ENCODE data around the gene RAE1. TPM values are rescaled to one million over a fixed set of nuclear protein-coding genes. Genes with fewer than 3 reads are reported as not detected.

The RAE1 gene
- total RNA-seq, 1 donor from 2014 or later = 15.3 TPM

- H3K36me3 ChIP-seq = peaks cover 61% of the 10 kb centered on the region
- intact Hi-C loops (cut with micrococcal nuclease) = no loop called here
- no peaks in the 10 kb centered on the region for H3K9me3 ChIP-seq (replicated peaks)
- H3K4me3 ChIP-seq = no peak overlapping the region
- no peaks in the 10 kb centered on the region for H3K27me3 ChIP-seq (ENCODE audit: low read depth)
- TF ChIP-seq CTCF (IDR thresholded peaks at IDR 0.05; ENCODE audit: borderline replicate concordance) = peak; percentile 35
- H3K4me1 ChIP-seq = peaks cover 63% of the 10 kb centered on the region
- H3K27ac ChIP-seq (replicated peaks) = peak overlapping the region; percentile 55
- no peak for DNase-seq
Measured at GRCh38 chr20:57407541-57407956, 56.5 kb downstream of the RAE1 start.

- peaks cover 55% of the 10 kb centered on the region for H3K36me3 ChIP-seq
- H3K27ac ChIP-seq (replicated peaks) = peak overlapping the region; percentile 55
Measured at GRCh38 chr20:57408131-57408530, 57.1 kb downstream of the RAE1 start.

GRCh38 chr20:57408536-57409233 is 57.6 kb downstream of the RAE1 start:
- intact Hi-C loops (cut with micrococcal nuclease) = no loop called here
- no peak for DNase-seq
- peaks cover 62% of the 10 kb centered on the region for H3K4me1 ChIP-seq
- H3K36me3 ChIP-seq = peaks cover 50% of the 10 kb centered on the region
- H3K27me3 ChIP-seq (ENCODE audit: low read depth) = no peaks in the 10 kb centered on the region
- no peak for TF ChIP-seq CTCF (IDR thresholded peaks at IDR 0.05; ENCODE audit: borderline replicate concordance)
- H3K4me3 ChIP-seq = no peak overlapping the region
- no peak overlapping the region for H3K27ac ChIP-seq (replicated peaks)
- no peaks in the 10 kb centered on the region for H3K9me3 ChIP-seq (replicated peaks)

More at GRCh38 chr20:57408131-57408530, 57.1 kb downstream of the RAE1 start:
- DNase-seq = no peak
- Histone ChIP-seq H3K9me3 (replicated peaks) (no peaks in the 10 kb centered on the region), H3K4me3 (no peak overlapping the region), H3K4me1 (peaks cover 62% of the 10 kb centered on the region), H3K27me3 (ENCODE audit: low read depth) (no peaks in the 10 kb centered on the region)
- intact Hi-C loops (cut with micrococcal nuclease) = no loop called here
- TF ChIP-seq CTCF (IDR thresholded peaks at IDR 0.05; ENCODE audit: borderline replicate concordance) = no peak

DNA sequence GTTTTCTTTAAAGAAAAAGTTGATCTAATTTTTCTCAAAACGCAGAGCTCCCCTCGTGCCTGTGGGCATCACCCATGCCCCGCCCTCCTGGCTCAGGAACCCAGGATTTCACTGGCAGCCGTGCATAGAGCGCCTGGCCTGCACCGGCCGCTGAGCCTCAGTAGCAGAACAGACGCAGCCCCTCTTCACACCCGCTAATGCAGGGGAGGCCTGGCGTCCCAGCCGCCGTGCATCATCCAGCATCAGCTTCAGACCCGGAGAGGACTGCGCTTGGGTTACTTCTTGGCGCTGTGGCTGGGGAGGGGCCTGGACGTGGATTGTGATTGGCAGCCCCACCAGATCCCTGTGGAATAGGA is 58.2 kb downstream of the RAE1 start:
- peaks cover 60% of the 10 kb centered on the region for H3K4me1 ChIP-seq

DNA sequence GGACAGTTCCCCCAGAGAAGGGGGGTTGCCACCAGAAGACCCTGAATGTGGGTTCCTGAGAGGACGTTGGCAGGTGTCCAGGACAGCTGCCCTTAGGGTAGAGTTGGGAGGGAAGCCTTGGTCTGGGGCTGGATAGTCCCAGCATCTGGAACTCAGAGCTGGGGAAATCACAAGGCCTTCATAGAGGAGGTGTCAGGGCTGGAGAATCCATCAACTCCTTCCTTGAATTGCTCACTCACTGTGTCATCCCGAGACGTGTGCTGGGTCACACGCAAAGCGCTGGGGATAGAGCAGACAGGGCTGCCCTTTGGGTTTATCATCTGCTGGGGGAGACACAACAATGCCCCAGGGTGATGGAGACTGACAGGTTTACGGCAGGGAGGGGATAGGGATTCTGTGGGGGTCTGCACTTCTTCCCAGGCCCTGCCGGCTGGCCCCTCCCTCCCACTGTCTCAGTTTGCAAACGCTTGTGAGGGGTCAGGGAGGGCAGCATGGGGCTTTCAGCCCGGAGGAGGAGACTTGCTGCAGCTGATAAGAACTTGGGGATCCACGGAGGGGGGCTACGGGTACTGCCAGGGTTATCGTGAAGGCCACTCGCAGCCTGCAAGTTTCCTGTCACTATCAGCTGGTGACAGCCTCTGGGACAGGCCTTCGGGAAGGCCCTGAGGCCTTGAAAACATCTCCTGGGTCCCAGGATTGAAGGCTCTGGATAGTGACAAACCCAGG is 58.8 kb downstream of the RAE1 start:
- intact Hi-C loops (cut with micrococcal nuclease) = no loop called here
- no peaks in the 10 kb centered on the region for H3K9me3 ChIP-seq (replicated peaks)
- no peak for TF ChIP-seq CTCF (IDR thresholded peaks at IDR 0.05; ENCODE audit: borderline replicate concordance)
- H3K4me3 ChIP-seq = no peak overlapping the region
- no peak for DNase-seq
- H3K4me1 ChIP-seq = peaks cover 55% of the 10 kb centered on the region
- H3K27me3 ChIP-seq (ENCODE audit: low read depth) = no peaks in the 10 kb centered on the region
- H3K27ac ChIP-seq (replicated peaks) = peak overlapping the region; percentile 33
- peaks cover 38% of the 10 kb centered on the region for H3K36me3 ChIP-seq

More for the DNA sequence above, 58.2 kb downstream of the RAE1 start:
- Histone ChIP-seq H3K27me3 (ENCODE audit: low read depth) (no peaks in the 10 kb centered on the region), H3K27ac (replicated peaks) (peak overlapping the region; percentile 33), H3K9me3 (replicated peaks) (no peaks in the 10 kb centered on the region), H3K36me3 (peaks cover 43% of the 10 kb centered on the region), H3K4me3 (no peak overlapping the region)
- no peak for DNase-seq
- TF ChIP-seq CTCF (IDR thresholded peaks at IDR 0.05; ENCODE audit: borderline replicate concordance) = no peak
- intact Hi-C loops (cut with micrococcal nuclease) = no loop called here

Measured in left ventricle myocardium inferior (tissue), 1 donor.